B cell (primary cell): ENCODE measurements around the gene GABRP. TPM values are rescaled to one million over a fixed set of nuclear protein-coding genes. Genes with fewer than 3 reads are reported as not detected.

Source experiments
- ATAC-seq: fragments of 200-7000 bp; cut with Tn5 transposase; one replicate; pipeline ENCODE4 v1.10.0; 2021; ENCODE audit warnings: low read depth, mild to moderate bottlenecking, moderate number of reproducible peaks, moderate library complexity
- CTCF ChIA-PET: fragments of 350-600 bp; sonication (Branson Sonifier 250); formaldehyde crosslinking; loops from one replicate; lab custom pipeline; 2021; ENCODE audit warnings: antibody characterized with exemption, inconsistent platforms; lab: Charles Lee
- POLR2A ChIA-PET: fragments of 350-600 bp; sonication (Branson Sonifier 250); formaldehyde crosslinking; loops from one replicate; lab custom pipeline; 2021; ENCODE audit warnings: antibody characterized with exemption; lab: Charles Lee
- DNase-seq: peaks from one replicate; pipeline ENCODE4 v3.0.0; 2013
- H2AFZ ChIP-seq: 2 replicates; pipeline ENCODE4 v1.6.1; 2012; ENCODE audit warnings: mild to moderate bottlenecking, low read depth, low read length; ENCODE audit not compliant: insufficient read depth, poor library complexity, severe bottlenecking
- H3K27ac ChIP-seq, 2 donors: 1 replicate in 1 of 2; 2 replicates in 1 of 2; pipeline ENCODE4 v1.5.1; 2012 to 2013; ENCODE audit warnings: low read length in 2 of 2, mild to moderate bottlenecking in 2 of 2, moderate library complexity in 1 of 2
- H3K27me3 ChIP-seq, 4 experiments: fragments of 200-600 bp in 1 of 4; sonication (generic) in 1 of 4; replicated peaks in 1 of 4; 1 replicate in 2 of 4; 2 replicates in 2 of 4; pipeline versions ENCODE4 v1.6.1 to v1.7.0; 2013 to 2016; ENCODE audit warnings: low read length in 3 of 4, mild to moderate bottlenecking in 2 of 4, mixed read lengths in 1 of 4, moderate library complexity in 1 of 4; ENCODE audit not compliant: insufficient read depth in 4 of 4, control insufficient read depth in 3 of 4; ENCODE audit errors: control extremely low read depth in 1 of 4
- H3K36me3 ChIP-seq, 2 experiments: replicated peaks in 1 of 2; 1 replicate in 1 of 2; 2 replicates in 1 of 2; pipeline versions ENCODE4 v1.6.1 to v1.7.1; 2013; ENCODE audit warnings: low read length in 1 of 2; ENCODE audit not compliant: insufficient read depth in 2 of 2, control insufficient read depth in 1 of 2; ENCODE audit errors: control extremely low read depth in 1 of 2, extremely low read depth in 1 of 2
- H3K4me1 ChIP-seq, 2 donors: fragments of 200-600 bp in 1 of 2; sonication (generic) in 1 of 2; 1 replicate in 1 of 2; 2 replicates in 1 of 2; pipeline versions ENCODE4 v1.5.1 to v1.6.1; 2013 to 2017; ENCODE audit warnings: low read length in 2 of 2; ENCODE audit not compliant: control insufficient read depth in 2 of 2, insufficient read depth in 2 of 2
- H3K4me2 ChIP-seq: replicated peaks from 2 replicates; pipeline ENCODE3; 2012; ENCODE audit warnings: mild to moderate bottlenecking, low read depth, low read length; ENCODE audit not compliant: poor library complexity, severe bottlenecking
- H3K4me3 ChIP-seq, 5 experiments: fragments of 200-600 bp in 1 of 5; sonication (generic) in 1 of 5; 1 replicate in 3 of 5; 2 replicates in 2 of 5; pipeline versions ENCODE4 v1.5.1 to v1.7.0; 2011 to 2016; ENCODE audit warnings: low read length in 4 of 5, mild to moderate bottlenecking in 4 of 5, low read depth in 2 of 5, control low read depth in 1 of 5, moderate library complexity in 1 of 5; ENCODE audit not compliant: insufficient read depth in 1 of 5; ENCODE audit errors: control extremely low read depth in 1 of 5, extremely low read depth in 1 of 5
- H3K79me2 ChIP-seq: fragments of 200-600 bp; sonication (generic); one replicate; pipeline ENCODE4 v1.6.0; 2016; ENCODE audit warnings: low read length; ENCODE audit not compliant: control insufficient read depth, insufficient read depth
- H3K9ac ChIP-seq: fragments of 200-600 bp; sonication (generic); 2 replicates; pipeline ENCODE4 v1.6.1; 2017; ENCODE audit warnings: mild to moderate bottlenecking, low read length, moderate library complexity
- H3K9me3 ChIP-seq, 3 donors: one replicate each; pipeline versions ENCODE4 v1.6.1 to v1.7.1; 2013; ENCODE audit warnings: low read length in 2 of 3; ENCODE audit not compliant: control insufficient read depth in 2 of 3, insufficient read depth in 1 of 3; ENCODE audit errors: control extremely low read depth in 1 of 3
- H4K20me1 ChIP-seq: 2 replicates; pipeline ENCODE4 v1.6.0; 2012; ENCODE audit warnings: mild to moderate bottlenecking, low read length; ENCODE audit not compliant: insufficient read depth, control insufficient read depth, poor library complexity, severe bottlenecking
- H3K27ac Mint-ChIP-seq: one replicate; pipeline ENCODE4 v1.8.0; 2021; ENCODE audit warnings: mixed read lengths
- H3K27me3 Mint-ChIP-seq: one replicate; pipeline ENCODE4 v1.8.0; 2021; ENCODE audit warnings: mixed read lengths
- H3K4me1 Mint-ChIP-seq: one replicate; pipeline ENCODE4 v1.8.0; 2021; ENCODE audit warnings: mixed read lengths
- H3K4me3 Mint-ChIP-seq: one replicate; pipeline ENCODE4 v1.8.0; 2021; ENCODE audit warnings: mixed read lengths
- H3K9me3 Mint-ChIP-seq: one replicate; pipeline ENCODE4 v1.8.0; 2022; ENCODE audit warnings: mixed read lengths; ENCODE audit not compliant: insufficient read depth
- CTCF ChIP-seq: fragments of 200-600 bp; IDR thresholded peaks from one replicate; pipeline ENCODE4 v1.8.0; 2022; ENCODE audit warnings: antibody characterized with exemption, mild to moderate bottlenecking
- EZH2 ChIP-seq: IDR thresholded peaks from 2 replicates; pipeline ENCODE4 v1.6.1; 2012; ENCODE audit warnings: borderline replicate concordance, low read depth, mild to moderate bottlenecking, moderate library complexity, low read length; ENCODE audit not compliant: insufficient read depth, poor library complexity, severe bottlenecking
- WGBS: methylation state at CpG from one replicate; pipeline ENCODE4 v1.1.5; 2013; ENCODE audit warnings: missing lambda C conversion rate; ENCODE audit not compliant: insufficient coverage; 5-methylcytosine and 5-hydroxymethylcytosine counted together
- intact Hi-C: fragments of 100-400 bp; cut with micrococcal nuclease; formaldehyde crosslinking; loops from one replicate; pipeline ENCODE4 v1.10.0; 2022
- polyA plus RNA-seq: library from polyadenylated mRNA; depleted of rRNA; stranded (reverse); fragments of >200 nt; gene quantifications from 2 replicates; pipeline ENCODE4 v1.2.3, GENCODE V29; 2012
- total RNA-seq, 2 donors: library from RNA; stranded (reverse); fragments of 120-200 nt in 1 of 2; gene quantifications; 1 replicate in 1 of 2; 2 replicates in 1 of 2; pipeline versions ENCODE4 v1.2.3 to v1.2.4, GENCODE V29; 2013 to 2022

GABRP gene
- total and polyA plus RNA-seq, 2 donors (not counting 1 experiment from before 2014, with no cell fraction given): not detected

GRCh38 chr5:170861917-170862766 lies 78.6 kb downstream of the GABRP start, which contains the start of gene RANBP17:
RANBP17 (plus strand) TSS chr5:170862018.
- Histone ChIP-seq H3K4me1 (peaks cover 0 to 3% of the 10 kb centered on the region in 2 donors), H3K4me3 (no peak within 1 kb of the TSS), H3K27ac (no peak within 1 kb of the TSS), H3K36me3 (no peaks in the 10 kb centered on the region), H3K79me2 (no peaks in the 10 kb centered on the region), H4K20me1 (no peaks in the 10 kb centered on the region), H3K27me3 (peaks cover 0 to 15% (median 7%) of the 10 kb centered on the region in 4 experiments), H3K9ac (no peak within 1 kb of the TSS), H2AFZ (no peak within 1 kb of the TSS), H3K4me2 (no peak within 1 kb of the TSS), H3K9me3 (peaks cover 7 to 14% (median 10%) of the 10 kb centered on the region in 3 donors)
- Mint-ChIP-seq H3K27ac (no peak within 1 kb of the TSS), H3K4me3 (no peak within 1 kb of the TSS), H3K27me3 (peaks cover 44% of the 10 kb centered on the region), H3K4me1 (peaks cover 2% of the 10 kb centered on the region), H3K9me3 (peaks cover 14% of the 10 kb centered on the region)
- no peak for ATAC-seq
- TF ChIP-seq EZH2: no peak
- TF ChIP-seq CTCF: no peak
- ChIA-PET CTCF (no interaction called here), POLR2A (no interaction called here)
- DNase-seq: no peak
- 12% methylated on average over 94 of the region's 102 CpGs for WGBS
- intact Hi-C loops: no loop called here

GRCh38 chr5:170863646-170864045 lies 80.1 kb downstream of the GABRP start:
- Mint-ChIP-seq H3K4me1 (peaks cover 2% of the 10 kb centered on the region), H3K9me3 (peaks cover 14% of the 10 kb centered on the region), H3K27ac (no peak overlapping the region), H3K27me3 (peaks cover 43% of the 10 kb centered on the region), H3K4me3 (no peak overlapping the region)
- Histone ChIP-seq H3K9me3 (peaks cover 7 to 14% (median 10%) of the 10 kb centered on the region in 3 donors), H3K4me2 (no peak overlapping the region), H2AFZ (no peak overlapping the region), H3K36me3 (no peaks in the 10 kb centered on the region), H3K4me1 (peaks cover 0 to 3% of the 10 kb centered on the region in 2 donors), H3K4me3 (no peak overlapping the region), H3K27me3 (peaks cover 0 to 15% (median 7%) of the 10 kb centered on the region in 4 experiments), H3K9ac (no peak overlapping the region), H4K20me1 (no peaks in the 10 kb centered on the region), H3K79me2 (no peaks in the 10 kb centered on the region), H3K27ac (no peak overlapping the region)
- DNase-seq (no peak), ATAC-seq (no peak)
- intact Hi-C loops: no loop called here
- ChIA-PET CTCF (no interaction called here), POLR2A (no interaction called here)
- WGBS: no CpG with 5 or more reads among the region's 3 CpGs
- no peak for TF ChIP-seq CTCF
- no peak for TF ChIP-seq EZH2
